Activated effector memory CD4-positive, alpha-beta T cell treated with Interleukin-2 at 50 U/mL for 16 hours (primary cell): ENCODE measurements around the gene SPAG9.
"Not testable (repeated sequence)": the region's sequence is repeated elsewhere in the genome, so short reads cannot be mapped to it uniquely, and the experiment has no call there.

Experiments used
- DNase-seq: peaks from one replicate; pipeline ENCODE4 v3.0.0-alpha.2; 2020

SPAG9 gene

DNA sequence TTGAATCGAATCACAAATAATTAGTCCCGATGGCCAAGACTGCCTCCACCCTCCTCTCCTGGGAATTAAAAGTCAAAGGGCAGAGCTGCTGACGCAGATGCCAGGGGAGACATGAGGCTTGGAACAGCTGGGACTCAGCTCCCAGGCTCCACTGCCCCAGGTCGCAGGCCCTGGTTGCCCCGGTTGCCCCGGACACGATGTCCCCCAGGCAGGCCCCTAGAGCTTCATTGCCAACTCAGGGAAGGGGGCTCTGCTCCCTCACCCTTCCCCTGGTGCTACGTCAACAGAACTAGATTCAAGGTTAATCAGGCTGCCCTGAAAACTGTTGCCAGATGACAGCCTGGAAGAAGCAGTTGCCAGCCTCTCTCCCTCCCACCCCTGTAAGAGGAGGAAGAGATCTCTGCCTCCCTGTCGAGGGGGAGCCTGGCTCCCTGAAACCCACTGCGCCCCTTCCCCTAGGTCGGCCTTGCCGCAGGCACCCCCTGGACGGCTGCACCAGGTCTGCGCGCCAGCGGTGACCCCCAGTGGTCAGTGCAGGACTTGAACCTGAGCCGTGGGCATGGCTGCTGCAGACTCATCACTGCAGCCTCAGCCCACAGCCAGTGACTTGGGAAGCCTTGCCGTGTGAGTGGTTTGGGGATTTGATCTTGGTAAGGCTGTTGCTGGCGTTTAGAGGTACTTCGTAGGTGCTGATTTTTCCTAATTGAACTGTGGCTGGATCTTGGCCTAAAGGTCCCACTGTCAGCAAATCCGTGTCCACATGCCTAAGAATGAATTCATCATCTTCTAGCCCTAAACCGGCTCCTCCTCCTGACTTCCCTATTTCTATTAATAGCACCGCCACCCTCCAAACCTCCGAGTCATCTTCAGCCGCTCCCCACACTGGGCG, 170.4 kb downstream of the SPAG9 start:
- DNase-seq = peak; percentile 44

DNA sequence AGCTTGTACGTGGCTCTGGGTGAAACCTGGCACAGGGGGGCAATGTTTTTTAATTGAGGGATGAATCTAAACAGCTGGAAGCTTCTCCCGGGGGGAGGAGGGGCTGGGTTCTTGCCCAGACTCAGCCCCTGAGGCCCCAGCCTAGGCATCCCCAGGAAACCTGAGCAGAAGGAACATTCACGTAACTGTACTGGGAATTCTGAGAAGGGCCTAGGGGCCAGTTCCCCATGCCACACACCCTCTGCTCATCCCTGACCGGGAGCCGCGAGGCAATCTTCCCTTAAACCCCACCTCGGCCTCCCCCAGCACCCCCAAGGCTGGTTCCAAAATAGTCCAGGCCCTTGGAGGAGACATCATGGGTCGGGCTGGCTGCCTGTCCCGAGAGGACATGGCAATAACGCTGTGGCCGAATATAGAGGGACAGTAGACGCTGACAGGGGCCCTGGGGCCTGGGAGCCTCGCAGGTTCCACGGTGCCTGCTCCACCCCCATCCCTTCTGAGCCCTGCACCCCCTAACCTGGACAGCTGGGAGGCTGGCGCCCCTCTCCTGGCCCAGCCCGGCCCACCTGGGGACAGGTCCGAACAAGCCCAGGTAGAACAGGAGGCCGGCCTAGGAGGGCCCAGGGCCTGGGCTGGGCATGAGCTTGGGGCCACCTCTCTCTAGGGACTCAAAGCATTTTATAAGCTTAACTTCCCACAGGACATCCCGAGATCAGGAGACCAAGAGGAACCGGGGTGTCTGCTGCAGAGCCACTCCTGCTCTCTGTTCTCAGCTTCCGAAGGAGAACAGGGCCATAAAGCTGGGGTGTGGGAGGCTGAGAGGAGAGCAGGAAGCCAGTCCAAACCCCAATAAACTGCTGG, 171.3 kb downstream of the SPAG9 start:
- DNase-seq = no peak

DNA sequence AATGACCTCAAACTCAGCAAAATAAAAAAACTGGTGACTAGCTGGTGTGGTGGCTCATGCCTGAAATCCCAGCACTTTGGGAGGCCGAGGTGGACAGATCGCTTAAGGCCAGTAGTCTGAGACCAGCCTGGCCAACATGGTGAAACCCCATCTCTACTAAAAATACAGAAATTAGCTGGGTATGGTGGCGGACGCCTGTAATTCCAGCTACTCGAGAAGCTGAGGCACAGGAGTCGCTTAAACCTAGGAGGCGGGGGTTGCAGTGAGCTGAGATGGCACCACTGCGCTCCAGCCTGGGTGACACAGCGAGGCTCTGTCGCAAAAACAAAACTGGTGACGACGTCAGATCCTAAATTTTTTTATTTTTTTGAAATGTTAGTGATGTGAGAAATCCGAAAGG, 172.0 kb downstream of the SPAG9 start:
- no peak for DNase-seq

DNA sequence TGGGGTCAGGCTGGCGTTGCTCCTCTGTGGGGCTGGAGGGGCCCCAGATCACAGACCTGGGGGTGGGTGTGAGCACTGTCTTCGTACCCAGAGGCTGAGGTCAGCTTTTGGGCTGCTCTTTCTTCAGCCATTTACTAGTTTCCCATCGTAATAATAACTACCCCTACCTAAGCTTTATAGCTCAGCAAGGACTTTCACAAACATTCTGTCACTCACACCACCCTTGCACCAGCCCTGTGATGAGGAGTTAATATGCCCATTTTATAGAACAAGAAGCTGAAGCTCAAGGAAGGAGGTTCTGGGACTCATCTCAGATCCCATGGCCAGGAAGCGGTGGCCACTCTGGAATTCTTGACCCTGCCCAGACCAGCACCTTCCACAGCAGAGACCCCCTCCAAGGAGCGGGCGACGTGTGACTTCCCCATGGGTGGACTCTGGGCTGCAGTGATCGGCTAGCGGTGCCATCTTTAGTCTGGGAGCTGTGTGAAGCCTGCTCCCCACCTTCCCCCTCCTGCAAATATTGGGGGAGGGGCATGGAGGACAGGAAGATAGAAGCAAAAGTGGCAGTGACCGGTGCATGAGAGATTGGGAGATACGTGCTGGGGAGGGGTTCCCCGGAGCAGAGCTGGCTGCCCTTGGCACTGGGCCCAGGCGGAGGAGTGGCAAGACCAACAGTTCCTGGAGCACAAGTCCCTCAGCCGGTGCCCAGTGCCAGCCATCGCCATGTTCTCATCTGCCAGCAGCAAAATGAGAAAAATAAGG, 172.7 kb downstream of the SPAG9 start:
- no peak for DNase-seq

DNA sequence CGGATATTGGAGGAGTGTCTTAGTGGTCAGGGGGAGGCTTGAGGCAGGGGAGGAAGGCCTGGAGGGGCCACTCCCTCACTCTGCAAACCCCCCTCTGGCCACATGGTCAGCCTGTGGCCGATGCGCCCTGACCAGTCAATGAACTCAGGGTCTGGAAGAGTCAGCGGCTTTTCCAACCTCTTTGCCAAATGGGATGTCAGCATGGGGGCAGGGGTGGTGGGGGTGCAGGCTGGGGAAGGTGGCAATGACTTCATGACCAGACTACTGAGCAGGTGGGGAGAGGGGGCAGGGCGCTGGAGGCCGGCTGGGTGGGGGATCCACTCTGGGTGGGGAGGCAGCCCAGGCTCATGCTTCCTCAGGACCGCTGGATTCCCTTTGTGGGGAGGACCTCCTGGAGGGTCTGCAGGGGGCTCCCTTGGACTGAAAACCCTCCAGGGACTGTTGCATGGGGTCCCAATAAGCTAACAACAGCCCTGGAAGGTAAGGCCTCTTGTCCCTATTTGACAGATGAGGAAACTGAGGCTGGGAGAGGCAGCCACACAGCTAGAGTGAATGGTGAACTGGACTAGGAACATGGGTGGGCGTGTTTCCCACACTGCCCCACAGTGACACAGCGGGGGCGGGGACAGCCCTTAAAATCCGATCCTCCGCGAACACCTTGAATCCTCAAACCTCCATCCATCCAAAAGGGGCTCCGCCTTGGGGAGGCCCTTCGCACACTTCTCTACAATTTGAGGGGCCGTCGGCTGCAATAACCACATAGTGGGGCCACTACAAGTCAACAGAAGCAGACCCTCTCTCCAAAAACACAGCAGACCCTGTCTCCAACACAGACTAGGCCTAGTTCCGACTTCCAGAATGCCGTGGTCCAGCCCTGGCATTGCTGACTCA, 173.5 kb downstream of the SPAG9 start:
- no peak for DNase-seq

DNA sequence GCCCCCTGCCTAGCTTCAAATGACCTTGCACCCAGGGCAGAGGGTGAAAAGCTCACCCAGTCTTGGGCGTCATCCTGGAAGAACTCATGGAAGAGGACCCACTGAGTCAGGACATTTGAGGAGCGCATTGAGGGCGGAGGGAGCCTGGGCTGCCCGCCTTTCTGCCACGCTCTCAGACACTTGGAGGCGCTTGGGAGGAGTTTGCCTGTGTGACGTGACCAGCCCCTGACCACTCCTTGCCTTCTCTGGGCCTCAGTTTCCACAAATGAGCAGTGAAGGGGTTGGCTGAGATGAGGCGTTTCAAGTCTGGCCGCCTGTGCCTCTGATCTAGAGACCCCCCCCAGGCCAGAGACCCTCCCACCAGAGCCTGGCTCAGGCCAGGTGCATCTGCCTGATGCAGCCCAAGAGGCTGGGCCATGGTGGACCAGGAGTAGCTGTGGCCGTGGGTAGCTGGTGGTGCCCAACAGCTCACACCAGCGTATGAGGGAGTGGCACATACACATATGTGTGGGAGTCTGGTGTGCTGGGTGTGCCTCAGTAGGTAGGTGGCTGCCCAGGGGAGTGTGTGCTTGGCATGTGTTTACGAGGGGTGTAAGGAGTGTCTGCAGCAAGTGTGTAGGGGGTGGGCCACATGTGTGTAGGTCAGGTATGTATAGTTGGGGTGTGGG, 174.3 kb downstream of the SPAG9 start:
- DNase-seq = no peak

DNA sequence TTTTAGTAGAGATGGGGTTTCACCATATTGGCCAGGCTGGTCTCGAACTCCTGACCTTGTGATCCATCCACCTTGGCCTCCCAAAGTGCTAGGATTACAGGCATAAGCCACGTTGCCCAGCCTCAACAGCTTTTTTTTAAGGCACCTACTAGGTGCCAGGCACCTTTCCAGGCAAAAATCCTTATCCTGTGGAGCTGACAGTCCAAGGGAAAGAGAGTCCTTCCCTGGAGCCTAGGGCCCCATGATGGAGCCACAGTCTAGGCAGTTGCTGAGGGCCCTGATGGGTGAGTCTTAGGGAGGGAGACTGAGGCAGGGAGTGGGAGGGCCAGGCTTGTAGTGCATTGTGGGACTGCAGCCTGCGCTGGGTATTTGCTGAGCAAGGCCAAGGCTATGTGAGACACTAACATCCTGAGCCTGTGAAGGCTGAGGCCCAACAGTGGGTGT, 174.9 kb downstream of the SPAG9 start:
- DNase-seq = no peak

DNA sequence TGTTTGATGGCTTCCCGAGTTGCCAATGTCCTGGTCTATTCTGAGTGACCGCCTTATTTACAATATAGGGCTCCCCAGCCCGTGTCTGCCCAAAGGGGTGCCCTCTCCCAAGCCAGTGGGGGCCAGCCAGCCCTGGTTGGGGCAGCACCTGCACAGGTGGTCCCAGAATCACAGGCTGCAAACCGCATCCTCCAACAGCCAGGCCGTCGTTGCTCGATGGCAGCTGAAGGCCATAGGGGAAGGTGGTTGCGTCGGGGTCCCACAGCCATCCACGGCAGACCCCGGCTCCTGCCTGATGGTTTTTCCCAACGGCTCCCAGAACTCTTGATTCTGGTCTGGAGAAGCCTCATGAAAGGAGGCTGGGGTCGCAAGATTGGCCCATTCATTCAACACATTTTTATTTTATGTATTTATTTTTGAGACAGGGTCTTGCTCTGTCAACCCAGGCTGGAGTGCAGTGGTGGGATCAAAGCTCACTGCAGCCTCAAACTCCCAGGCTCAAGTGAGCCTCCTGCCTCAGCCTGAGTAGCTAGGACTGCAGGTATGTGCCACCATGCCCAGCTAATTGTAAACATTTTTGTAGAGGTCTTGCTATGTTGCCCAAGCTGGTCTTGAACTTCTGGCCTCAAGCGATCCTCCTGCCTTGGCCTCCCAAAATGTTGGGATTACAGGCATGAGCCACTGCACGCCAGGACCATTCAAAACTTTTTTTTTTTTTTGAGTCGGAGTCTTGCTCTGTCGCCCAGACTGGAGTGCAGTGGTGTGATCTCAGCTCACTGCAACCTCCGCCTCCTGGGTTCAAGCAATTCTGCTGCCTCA, 175.6 kb downstream of the SPAG9 start:
- no peak for DNase-seq

DNA sequence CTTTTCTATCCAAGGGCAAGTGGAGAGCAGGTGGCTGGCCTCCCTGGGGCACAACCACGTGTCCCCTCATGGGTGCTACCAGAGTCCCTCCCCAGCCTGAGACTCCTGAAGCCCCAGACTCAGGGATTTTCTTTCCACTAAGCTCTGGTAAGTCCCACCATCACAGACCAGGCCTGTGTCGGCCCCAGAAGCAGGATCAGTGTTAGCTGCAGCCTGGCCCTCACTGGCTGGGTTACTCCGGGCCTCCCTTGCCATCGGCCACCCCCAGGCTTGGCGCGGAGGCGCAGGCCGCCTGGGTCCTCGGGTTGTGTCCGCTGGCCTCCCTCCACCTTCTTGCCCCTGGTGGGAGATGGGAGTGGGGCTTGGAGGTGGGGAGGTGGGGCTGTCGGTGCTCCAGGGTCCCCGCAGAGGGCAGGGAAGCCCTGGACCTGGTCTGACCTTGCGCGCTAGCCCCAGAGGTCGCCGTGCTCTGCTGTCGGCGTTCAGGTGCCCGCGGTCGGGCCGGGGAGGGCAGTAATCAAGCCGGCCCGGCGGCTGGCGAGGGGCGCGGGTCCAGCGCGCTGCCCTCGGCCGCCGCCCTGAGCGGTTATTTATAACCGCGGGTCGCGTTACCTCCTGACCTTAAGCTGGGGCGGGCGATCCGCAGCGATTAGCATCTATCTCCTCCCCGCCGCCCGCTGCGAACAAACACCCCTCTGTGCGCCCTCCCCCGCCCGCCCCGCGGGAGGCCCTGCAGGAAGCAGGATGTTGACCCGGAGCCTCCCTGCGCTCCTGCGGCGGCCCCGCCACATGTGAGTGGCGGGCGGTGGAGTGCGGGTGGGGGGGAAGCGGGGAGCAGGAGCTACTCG, 176.4 kb downstream of the SPAG9 start:
- DNase-seq = peak; percentile 80

DNA sequence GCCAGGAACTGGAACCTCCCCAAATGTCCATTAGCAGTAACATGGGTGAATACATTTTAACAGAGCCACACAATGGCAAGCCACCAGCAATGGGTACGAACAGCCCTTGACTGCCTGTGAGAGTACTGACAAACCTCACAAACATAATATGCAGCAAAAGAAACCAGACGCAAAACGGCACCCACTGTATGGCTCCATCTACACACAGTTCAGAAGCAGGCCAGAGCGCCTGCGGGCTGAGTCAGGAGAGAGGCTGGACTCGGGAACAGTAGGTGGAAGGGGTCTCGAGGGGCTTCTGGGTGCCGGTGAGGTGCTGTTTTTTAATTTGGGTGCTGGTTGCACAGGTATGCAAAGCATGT, 177.1 kb downstream of the SPAG9 start:
- no peak for DNase-seq

DNA sequence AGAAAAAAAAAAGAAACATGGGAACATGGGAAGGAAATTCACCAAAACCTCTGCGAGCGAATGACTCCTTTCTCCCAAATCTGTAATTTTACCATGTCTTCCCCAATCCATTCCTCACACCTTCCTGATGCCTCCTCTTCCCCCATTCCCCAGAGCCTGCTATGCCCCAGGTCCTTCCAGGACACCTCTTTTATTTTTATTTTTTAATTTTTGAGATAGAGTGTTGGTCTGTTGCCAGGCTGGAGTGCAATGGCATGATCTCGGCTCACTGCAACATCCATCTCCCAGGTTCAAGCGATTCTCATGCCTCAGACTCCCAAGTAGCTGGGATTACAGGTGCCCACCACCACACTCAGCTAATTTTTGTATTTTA, 179.0 kb downstream of the SPAG9 start:
- DNase-seq = not testable (repeated sequence)

DNA sequence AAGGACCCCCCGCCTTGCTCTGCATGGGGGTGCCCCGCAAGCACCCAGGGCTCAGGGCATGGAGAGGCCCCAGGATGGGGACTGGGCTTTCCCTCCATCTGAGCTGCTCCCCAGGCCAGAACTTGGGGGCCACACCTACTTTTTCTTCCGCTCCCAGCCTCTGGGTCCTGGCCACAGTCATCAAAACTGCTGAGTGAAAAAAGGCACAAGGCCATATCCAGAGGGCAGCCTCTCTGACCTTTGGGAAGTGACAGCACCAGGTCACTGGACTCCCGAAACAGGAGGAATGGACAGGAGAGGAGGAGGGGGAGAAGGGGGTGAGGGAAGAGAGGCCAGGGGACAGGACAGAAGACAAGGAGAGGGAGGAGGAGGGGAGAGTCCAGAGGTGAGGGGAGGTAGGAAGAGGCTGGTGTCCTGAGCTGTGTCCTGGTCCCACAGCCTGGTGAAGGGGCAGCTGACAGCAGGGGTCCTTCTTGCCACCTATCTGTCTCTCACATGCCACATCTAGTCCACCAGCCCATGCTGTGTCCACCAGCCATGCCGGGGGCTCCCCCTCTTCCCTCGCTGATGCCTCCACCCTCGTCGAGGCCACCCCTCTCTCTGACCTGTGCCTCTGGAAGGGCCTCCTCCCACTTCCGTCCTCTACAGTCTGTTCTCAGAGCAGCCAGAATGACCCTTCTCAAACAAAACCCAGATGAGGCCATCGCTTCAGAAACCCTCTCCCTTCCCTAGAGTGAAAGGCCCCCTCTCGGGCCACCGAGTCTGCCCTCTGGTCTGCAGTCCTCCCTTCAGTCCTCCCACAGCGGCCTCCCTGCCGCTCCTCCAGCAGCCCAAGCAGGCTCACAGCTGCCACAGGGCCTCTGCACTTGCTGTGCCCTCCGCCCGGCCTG, 180.6 kb downstream of the SPAG9 start:
- DNase-seq = no peak

DNA sequence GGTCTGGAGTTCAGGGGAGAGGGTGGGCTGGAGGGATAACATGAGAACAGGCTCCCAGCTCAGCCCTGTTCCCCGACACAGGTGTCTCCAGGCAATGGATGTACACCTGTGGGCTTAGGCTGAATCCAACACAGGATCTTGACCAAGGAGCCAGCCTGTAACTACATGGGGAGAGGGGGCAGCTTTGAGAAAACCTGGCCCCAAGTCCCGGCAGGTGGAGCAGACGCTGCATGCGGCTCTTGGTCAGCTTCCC, 181.2 kb downstream of the SPAG9 start:
- DNase-seq = no peak

DNA sequence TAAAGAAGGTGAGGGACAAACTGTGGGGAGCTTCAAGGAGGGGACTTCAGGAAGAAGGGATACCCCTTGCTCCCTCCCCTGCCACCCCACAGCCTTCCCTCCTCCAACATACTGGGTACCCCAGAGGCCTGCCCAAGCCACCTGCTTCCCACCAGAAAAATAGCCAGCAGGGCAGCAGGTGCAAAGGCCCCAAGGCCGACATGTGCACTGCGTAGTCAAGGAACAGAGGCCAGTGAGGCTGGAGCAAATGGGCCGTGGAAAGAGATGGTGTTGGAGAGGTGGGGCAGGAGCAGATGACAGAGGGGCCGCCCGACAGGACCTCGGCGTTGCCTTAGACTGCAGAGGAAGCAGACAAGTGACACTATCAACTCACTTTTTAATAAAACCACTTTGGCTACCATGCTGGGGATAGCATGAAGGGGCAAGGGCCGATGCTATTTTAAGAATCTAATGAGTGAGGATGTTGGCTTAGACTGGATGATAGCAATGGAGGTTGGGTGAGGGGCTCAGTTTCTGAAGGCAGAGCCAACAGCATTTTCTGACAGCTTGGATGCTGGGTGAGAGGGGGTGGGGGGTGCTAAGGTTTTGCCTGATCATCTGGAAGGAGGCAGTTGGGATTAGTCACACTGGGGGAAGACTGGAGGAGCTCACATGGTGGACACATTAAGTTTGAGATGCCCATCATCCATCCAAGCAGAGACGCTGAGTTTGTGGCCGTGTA, 181.7 kb downstream of the SPAG9 start:
- DNase-seq = no peak

DNA sequence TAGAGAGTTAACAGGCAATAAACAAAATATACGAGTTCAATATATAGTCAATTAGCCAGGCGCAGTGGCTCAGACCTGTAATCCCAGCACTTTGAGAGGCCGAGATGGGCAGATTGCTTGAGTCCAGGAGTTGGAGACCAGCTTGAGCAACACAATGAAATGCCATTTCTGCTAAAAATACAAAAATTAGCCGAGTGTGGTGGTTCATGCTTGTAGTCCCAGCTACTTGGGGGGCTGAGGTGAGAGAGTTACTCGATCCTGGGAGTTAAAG, 184.7 kb downstream of the SPAG9 start:
- DNase-seq = no peak

DNA sequence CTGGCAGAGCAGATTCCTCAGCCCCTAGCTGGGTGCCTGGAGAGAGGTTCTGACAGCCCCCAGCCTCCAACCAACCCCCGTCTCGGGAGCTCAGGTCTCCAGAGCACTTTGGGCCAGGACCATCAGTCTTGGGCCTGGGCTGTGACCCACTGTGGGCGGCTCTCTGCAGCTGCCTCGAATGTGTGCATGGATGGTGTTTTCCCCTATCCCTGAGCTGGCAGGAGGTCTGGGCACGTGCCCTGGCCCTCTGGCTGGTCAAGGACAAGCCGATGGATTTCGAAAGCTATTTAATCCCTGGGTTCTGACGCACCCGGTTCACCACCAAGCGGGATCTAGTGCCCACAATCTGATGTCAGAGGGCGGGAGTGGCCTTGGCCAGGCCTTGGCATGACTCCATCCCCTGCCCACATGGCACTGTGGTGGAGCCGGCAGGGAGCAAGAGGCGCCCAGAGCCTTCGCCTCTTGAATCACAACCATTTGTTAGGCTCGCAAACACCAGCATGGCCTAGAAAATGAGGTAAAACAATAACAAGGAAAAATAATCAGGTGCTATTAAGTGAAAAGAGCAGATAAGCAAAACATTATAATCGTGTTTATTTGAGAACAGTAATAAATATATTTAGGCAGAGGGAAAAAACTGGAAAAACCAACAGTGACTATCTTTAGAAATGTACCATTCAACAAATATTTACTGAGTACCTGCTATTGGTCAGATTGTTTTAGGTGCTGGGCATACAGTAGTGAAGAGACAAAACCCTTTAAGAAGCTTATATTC, 185.3 kb downstream of the SPAG9 start:
- DNase-seq = no peak

DNA sequence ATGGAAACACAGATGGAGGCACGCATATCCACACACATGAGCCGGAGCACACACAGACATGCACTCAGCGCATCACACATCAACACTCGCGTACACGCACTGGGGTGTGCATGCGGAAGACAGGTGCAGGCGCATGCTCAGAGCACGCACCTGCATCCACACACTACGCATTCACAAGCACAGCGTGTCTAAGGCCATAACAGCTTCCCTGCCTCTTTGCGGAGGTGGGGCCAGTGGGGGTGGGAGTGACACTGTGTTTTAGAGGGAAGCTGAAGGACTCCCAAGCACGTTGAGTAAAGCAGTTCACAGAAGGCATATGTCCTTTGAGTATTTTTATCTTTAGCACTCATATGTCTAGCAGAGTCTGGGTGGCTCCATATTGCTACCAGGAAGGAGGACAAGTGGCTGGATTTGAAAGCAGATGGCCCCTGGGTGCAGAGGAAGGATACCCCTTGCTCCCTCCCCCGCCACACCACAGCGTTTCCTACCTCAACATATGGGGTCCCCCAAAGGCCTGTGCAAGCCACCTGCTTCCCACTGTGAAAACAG, 185.9 kb downstream of the SPAG9 start:
- DNase-seq = no peak

DNA sequence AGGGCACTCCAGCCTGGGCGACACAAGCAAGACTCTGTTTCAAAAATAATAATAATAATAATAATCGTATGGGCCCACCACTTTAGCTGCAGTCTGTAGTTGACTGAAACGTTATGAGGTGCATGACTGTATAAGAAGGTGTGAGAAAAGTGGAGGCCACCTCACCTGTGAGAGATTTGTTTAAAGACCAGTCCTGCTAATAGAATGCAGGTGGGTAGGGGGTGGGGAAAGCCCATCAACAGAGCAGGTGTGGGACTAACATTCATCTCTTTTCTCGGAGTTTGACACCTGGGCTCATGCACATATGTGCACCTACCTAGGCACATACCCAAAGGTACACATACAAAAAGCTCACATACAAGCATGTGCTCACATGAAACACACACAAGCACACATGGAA, 186.5 kb downstream of the SPAG9 start:
- no peak for DNase-seq
